GM19372 (cell line): ENCODE data around the gene RXRA.

Experiments
- ATAC-seq: cut with Tn5 transposase; IDR thresholded peaks from one replicate; pipeline ENCODE4 v1.9.1; 2021; ENCODE audit warnings: mild to moderate bottlenecking, low read depth, moderate library complexity; ENCODE audit not compliant: unreplicated experiment

Gene RXRA

DNA sequence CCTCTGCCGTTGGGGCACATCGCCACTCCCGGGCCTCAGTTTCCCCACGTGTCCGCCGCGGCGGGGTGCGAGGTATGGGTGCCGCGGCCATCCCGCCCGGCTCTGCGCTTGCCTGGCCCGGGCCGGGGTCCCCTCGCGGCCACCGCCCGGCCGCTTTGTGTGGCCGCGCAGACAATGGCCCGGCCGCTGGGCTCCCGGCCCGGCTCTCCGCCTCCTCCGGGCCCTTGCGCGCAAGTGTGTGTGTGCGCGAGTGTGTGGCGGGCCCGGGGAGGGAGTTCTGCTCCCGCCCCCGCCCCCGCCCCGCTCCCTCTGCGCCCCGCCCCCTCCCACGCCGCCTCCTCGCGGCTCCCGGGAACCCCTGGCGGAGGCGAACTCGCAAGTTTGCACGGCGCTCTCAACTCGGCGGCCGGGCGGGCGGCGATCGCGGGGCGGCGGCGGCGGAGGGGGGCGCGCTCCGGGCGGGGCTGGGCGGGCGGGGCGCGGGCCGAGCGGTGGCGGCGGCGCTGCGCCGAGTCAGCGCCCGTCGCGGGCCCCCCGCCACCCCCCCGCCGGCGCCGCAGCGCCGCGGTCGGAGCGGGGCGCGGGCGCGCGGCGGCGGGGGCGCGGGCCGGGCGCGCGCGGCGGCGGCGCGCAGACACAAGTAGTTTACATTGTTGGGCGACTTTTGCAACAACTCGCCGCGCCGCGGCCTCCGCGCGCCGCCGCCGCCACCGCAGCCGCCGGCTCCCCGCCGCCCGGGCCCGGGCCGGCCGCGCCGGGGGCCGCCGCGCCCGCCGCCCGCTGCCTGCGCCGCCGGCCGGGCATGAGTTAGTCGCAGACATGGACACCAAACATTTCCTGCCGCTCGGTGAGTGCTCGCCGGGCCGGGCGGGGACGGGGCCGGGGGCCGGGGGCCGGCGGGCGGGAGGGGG, at the start of gene RXRA:
RXRA (plus strand) TSS at position 643 of the 911 bp plus-strand sequence; CDS start at position 820, 177 bp downstream.
- ATAC-seq, result no peak

- no peak for ATAC-seq
Observed at GRCh38 chr9:134278286-134278685, 48.0 kb upstream of the RXRA start.

GRCh38 chr9:134278974-134279640, 47.1 kb upstream of the RXRA start:
- ATAC-seq, result no peak

- no peak for ATAC-seq
Observed at GRCh38 chr9:134282138-134282650, 44.1 kb upstream of the RXRA start.

GRCh38 chr9:134283111-134283515, 43.1 kb upstream of the RXRA start:
- no peak for ATAC-seq

DNA sequence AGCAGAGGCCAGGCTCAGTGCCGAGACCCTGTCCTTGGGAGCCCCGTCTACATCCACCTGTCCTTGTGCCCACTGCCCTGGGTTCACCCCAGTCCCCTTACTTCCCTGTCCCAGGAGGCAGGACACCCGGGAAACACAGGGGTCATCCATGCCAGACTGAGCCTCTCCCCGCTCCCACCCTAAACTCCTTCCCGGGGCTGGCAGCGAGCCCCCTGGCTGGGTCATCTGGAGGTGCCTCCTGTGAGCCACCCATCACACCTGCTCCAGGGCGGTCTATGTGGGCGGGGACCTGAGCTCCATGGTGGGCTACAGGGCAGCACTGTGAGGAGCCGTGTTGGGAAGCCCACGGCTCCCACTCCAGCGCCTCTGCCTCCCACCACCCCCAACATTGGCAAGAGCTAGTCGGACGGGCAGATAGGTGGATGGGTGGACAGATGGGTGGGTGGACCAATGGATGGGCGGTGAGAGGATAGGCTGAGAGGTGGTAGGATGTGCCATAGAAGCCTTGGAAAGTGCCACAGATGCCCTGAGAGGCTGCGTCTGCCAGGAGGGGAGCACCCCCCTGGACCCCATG, 42.5 kb upstream of the RXRA start:
- no peak for ATAC-seq

DNA sequence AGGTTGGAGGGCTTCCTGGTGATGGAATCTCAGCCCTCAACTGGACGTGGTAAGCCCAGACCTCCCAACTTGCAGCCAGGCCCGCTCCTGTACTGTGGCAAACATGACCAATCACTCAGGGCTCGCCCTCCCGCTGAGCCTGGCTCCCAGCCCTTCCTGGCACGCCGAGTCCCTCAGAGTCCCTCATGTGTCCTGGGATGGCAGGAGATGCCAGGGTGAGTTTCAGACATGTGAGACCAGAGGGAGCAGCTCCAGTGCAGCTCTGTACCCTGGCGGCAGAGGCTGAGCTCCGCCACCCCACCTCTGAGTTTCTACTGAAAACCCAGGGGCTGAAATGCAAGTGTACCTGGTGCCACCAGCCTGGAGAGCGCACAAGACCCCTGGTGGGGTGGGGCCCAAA, 42.0 kb upstream of the RXRA start:
- ATAC-seq, result no peak

- ATAC-seq, result no peak
Observed at GRCh38 chr9:134284741-134285140, 41.5 kb upstream of the RXRA start.

DNA sequence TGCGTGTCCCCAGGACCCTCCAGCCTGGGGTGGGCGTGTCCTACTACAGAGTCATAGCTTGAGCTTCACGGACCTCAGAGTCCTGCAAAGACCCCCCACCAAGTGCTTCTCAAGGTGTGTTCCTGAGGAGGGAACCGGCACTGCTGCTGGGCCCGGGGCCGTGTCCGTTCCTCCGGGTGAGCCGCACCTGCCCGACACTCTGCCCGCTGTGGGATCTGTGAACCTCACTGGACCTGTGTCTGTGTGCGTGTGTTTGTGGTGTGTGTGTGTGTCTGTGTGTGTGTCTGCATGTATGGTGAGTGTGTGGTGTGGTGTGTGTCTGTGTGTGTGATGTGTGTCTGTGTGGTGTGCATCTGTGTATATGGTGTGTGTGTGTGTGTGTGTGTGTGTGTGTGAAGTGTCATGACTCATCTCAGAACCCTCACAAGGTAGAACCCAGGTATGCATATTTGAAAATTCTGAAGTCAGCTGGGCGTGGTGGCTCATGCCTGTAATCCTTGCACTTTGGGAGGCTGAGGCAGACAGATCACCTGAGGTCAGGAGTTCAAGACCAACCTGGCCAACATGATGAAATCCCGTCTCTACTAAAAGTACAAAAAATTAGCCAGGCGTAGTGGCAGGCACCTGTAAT, 40.9 kb upstream of the RXRA start:
- no peak for ATAC-seq

- no peak for ATAC-seq
Observed at GRCh38 chr9:134286471-134287245, 39.6 kb upstream of the RXRA start.

- ATAC-seq, result no peak
Observed at GRCh38 chr9:134287591-134288491, 38.4 kb upstream of the RXRA start.

- ATAC-seq, result no peak
Observed at GRCh38 chr9:134288746-134289145, 37.5 kb upstream of the RXRA start.

- ATAC-seq, result no peak
Observed at GRCh38 chr9:134289241-134289875, 36.9 kb upstream of the RXRA start.

DNA sequence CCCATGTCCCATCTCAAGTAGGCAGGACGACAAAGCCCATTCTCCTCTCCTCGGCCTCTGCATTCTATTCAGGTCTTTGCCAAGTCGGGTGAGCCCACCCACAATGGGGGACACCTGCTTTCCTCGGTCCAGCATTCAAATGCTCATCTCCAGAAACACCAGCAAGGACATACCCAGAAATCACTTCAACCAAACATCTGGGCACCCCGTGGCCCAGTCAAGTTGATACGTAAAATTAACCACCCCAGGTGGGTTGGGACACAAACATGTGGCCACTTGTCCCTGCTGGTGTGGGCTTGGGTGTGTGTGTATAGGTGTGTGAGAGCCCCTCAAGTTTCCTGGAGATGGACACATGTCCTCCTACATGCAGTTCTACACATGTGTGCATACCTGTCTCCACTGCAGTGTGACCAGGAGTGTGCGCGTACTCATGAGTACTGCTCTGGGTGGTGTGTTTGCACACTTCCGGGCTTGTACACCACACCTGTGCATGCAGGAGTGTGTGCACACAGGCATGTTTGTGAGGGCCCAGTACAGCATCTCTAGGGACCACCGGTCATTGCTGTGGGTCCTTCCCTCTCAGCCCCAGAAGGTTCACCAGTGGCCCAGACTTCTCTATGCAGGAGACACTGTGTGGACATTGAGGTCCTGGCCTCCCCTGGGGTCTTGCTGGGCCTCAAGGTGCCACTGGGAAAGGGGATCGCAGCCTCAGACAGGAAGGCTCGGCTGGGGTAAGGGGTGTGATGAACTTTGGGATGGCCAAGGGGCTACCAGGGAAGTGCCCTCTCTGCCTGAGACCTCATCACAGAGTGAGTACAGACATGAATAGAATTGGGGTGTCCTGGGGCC, 35.4 kb upstream of the RXRA start:
- no peak for ATAC-seq

DNA sequence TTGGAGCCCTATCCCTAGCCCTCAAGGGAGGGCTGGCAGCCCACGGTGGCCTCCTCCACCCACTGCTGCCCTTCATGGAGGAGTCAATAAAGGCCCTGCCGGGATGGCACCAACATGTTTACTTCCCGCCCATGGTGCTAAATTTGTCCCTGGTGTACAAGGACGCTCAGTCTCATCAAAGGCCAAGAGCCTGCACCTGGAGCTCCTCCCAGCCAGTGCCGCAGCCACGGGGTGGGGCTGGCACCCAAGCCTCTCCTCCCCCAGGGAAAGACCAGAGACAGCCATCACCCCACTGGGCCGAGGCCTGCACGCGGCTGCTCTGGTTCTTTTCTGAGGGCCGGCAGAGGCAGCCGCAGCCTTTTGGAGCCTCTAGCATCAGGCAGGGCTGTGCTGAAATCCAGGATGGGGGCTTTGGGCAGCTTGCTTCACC, 34.8 kb upstream of the RXRA start:
- no peak for ATAC-seq

DNA sequence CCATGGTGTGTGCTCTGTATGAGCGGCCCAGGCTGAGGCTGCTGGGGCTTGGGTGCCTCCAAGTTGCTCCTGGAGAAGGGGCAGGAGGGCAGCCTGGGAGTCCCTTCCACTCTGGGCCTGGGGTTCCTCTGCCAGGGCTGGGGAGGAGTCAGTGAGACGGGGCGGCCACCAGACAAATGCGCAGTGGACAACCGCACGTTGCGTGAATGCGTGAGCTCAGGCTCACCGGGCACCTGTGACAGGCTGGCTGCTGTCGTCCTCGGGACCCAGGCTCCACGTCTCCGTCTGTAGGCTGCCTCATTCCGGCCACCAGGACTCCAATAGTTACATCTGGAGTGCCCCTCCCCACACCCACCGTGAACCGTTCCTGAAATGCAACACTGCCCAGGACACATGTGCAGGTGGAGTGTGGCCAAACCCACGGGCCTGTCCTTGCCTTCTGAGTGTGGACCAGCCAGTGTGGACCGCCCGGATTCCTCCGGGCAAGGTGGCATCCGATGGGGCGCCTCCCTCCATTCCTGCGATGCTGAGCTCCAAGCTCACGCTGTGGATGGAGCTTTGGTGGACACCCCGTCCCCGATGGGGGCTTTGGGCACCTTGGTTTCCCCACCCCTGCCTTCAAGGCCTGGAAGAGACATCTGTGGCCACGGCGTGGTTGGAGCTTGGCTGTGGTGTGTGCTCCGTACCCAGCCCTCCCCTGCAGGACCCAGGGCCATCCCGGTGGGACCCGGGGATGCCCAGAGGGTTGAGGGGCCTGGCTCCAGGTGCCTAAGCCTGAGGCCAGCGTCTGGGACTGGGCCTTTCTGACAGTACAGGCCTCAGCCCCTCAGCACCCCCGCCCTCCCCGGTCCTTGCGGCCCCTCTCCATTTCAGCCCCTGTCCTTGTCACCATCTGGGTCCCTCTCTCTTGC, 34.0 kb upstream of the RXRA start:
- no peak for ATAC-seq
